Stimulated activated CD4-positive, alpha-beta T cell treated with anti-CD3 and anti-CD28 coated beads, Interleukin-4, amount 100 ng/mL, for 1 hour (primary cell): ENCODE results near the gene KLHDC7A.

Source experiments
- DNase-seq: peaks from one replicate; pipeline ENCODE4 v3.0.0-alpha.2; 2020

Gene KLHDC7A

GRCh38 chr1:18473195-18473815, 7.4 kb upstream of the KLHDC7A start:
- DNase-seq = no peak

- no peak for DNase-seq
Measured at GRCh38 chr1:18474559-18475175, 6.1 kb upstream of the KLHDC7A start.

- DNase-seq = no peak
Measured at GRCh38 chr1:18475234-18475905, 5.4 kb upstream of the KLHDC7A start.

GRCh38 chr1:18479454-18479853, 1.3 kb upstream of the KLHDC7A start:
- no peak for DNase-seq

GRCh38 chr1:18481190-18481920, 625 bp downstream of the KLHDC7A start:
- no peak for DNase-seq

- DNase-seq = no peak
Measured at GRCh38 chr1:18481921-18482701, 1.4 kb downstream of the KLHDC7A start.

GRCh38 chr1:18482721-18483425, 2.1 kb downstream of the KLHDC7A start:
- DNase-seq = no peak

- DNase-seq = no peak
Measured at GRCh38 chr1:18484276-18484675, 3.5 kb downstream of the KLHDC7A start.

- DNase-seq = no peak
Measured at GRCh38 chr1:18484721-18485120, 4.0 kb downstream of the KLHDC7A start.

GRCh38 chr1:18485227-18485626, 4.5 kb downstream of the KLHDC7A start:
- no peak for DNase-seq

- no peak for DNase-seq
Measured at GRCh38 chr1:18486195-18486594, 5.5 kb downstream of the KLHDC7A start.

- no peak for DNase-seq
Measured at GRCh38 chr1:18489417-18490143, 8.8 kb downstream of the KLHDC7A start.

- no peak for DNase-seq
Measured at GRCh38 chr1:18491168-18491567, 10.4 kb downstream of the KLHDC7A start.

- no peak for DNase-seq
Measured at GRCh38 chr1:18494304-18494703, 13.6 kb downstream of the KLHDC7A start.

- no peak for DNase-seq
Measured at GRCh38 chr1:18495635-18496034, 14.9 kb downstream of the KLHDC7A start.

- no peak for DNase-seq
Measured at GRCh38 chr1:18496056-18496455, 15.3 kb downstream of the KLHDC7A start.

GRCh38 chr1:18496497-18497235, 15.9 kb downstream of the KLHDC7A start:
- no peak for DNase-seq

GRCh38 chr1:18501833-18502232, 21.1 kb downstream of the KLHDC7A start:
- DNase-seq = no peak

- DNase-seq = no peak
Measured at GRCh38 chr1:18504609-18505008, 23.9 kb downstream of the KLHDC7A start.

GRCh38 chr1:18505666-18506065, 24.9 kb downstream of the KLHDC7A start:
- DNase-seq = no peak

GRCh38 chr1:18508084-18508483, 27.4 kb downstream of the KLHDC7A start:
- DNase-seq = no peak
